ENCODE measurements around the gene C6orf136.
A peak's percentile ranks its signal among the peaks of the same experiment; 100 is the strongest.
"Not testable (repeated sequence)": the region's sequence is repeated elsewhere in the genome, so short reads cannot be mapped to it uniquely, and the experiment has no call there.

Gene C6orf136

DNA sequence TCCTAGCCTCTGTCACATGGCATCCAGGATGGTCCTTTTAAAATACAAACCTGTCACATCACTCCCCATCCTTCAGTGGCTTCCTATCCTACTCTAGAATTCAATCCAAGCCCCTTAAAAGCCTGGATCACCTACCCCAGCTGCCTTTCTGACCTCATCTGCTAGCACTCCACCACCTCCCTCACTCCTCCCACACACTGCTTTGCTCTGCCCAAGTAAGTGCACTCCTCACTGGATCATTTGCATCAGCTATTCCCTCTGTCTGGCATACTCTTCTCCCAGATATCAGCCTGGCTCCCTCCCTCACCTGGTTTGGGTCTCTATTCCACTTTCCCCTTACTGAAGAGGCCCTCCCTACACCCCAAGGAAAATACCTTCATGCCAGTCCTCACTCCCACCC, 10.5 kb downstream of the C6orf136 start:
- H3K4me3 ChIP-seq (ENCODE audit: low read depth, low read length) = no peak overlapping the region

DNA sequence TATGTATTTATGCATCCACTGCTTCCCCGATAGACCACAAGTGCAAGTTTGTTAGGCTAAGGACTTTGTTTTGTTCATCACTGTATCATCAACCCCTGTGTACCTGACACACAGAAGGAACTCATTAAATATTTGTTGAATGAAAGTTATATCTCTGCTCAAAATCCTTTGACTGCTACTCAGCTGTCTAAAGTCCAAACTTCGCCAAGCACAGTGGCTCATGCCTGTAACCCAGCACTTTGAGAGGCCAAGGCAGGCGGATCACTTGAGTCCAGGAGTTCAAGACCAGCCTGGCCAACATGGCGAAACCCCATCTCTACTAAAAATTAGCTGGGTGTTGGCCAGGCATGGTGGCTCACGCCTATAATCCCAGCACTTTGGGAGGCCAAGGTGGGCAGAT, 11.0 kb downstream of the C6orf136 start:
- H3K4me3 ChIP-seq (ENCODE audit: low read depth, low read length) = not testable (repeated sequence)

DNA sequence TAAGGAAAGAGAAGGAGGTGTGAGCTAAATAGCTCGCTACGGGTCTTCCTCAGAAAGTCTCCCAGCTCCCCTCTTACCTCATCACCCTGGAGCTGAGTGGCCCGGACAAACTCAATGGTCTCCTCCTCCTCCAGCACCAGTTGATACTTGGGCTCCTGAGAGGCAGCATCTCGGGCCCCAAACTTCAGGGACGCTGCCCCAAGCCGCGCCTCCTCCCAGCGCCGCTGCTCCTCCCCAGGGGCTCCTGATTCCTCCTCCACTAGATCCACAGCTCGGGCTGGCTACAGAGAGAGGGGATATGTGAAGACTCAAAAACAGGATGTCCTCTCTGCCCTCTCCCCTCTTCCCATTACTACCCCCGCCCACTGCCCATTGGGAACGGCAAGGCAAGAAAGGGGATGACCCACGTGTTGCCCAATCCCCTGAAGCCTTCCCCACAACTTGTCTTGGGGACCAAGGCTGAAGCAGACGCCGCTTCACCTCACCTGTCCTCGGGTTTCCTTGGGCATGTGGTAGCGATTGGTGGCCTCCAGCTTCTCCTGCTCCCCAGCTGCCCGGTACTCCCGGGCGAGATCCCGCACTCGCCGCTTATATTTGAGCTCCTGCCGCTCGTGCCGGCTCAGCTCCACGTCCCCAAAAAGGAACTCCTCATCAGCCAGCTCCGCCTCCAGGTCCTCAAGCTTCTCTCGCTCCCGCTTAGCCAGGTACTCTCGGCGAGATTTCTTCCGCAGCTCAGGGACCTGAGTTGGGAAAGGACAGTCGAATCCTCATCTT, 18.2 kb downstream of the C6orf136 start:
- H3K4me3 ChIP-seq (ENCODE audit: low read depth, low read length) = no peak overlapping the region

DNA sequence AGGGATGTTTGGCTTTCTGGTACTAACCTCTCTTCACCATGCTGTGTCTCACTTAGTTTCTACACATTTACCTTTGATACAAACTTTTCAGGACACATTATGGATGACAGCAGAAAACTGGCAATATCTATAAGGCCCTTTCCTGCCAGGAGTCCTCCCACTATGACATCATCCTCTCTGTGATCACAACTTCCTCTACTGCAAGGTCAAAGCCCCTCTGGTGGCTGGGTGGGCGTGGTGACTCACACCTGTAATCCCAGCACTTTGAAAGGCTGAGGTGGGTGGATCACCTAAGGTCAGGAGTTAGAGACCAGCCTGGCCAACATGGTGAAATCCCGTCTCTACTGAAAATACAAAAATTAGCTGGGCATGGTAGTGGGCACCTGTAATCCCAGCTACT, 19.4 kb downstream of the C6orf136 start:
- not testable (repeated sequence) for H3K4me3 ChIP-seq (ENCODE audit: low read depth, low read length)

DNA sequence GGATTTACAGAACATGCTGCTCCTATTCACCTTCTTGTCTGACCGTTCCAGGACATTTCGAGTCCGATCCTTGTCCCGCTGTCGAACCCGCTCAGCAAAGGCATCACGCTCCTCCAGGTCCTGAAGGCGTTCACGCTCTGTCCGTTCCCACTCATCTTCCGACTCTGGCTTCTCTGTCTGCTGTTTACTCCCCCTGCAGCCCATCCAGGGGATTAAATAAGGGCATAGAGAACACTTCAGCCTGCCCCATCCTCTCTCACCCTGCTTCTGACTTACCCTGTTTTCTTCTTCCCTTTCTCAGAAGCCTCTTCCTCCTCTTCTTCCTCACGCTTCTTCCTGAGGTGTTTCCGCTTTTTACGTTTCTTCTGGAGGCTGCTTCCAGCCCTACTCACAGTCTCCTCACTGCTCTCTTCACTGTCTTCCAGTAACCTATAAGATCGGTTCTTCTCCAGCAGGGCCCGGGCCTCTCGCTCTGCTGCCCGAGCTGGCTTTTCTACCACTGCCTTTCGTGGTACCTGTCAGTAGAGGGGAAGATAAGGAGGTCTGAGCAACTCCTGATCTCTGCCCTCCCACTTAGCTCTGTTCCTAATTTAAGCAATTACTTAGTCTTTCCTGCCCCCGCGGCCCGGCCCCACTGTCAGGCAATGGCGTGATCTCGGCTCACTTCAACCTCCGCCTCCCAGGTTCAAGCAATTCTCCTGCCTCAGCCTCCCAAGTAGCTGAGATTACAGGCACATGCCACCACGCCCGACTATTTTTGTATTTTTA, 24.0 kb downstream of the C6orf136 start:
- H3K4me3 ChIP-seq (ENCODE audit: low read depth, low read length) = no peak overlapping the region

DNA sequence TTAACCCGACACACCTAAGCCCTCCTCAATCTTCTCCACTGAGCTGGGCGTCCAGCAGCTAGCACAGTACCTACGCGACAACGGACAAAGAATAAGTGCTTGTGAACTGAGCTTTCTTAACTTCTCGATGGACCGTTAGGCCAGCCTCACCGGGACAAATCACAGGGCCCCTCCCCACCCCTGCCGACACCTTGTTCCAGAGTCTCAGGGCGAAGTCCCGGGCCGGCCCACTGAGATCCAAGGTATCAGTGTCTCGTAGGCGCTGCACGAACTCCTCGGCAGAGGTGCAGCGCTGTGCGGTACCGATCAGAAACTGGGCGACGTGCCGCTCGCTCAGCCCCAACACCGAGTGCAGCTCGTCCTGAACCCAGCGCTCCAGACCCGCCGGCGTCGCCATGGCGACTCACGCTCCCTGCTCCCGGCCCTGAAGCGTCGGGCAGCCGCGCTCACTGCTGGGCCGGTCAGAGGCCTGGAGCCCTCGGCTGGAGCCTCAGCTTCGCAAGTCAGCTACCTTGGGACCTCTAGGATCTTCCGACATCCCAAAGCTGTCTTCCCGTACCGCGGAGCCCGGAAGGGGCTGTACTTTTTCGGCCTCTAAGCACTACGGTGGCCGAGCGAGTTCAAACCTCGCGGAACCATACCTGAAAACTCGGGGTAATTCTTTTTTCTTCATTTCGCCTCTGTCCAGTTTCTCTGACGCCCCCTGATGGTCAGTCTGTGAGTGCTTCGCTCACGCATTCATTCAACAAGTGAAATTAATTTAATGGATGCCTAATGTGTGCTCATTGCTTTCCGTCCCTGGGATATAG, 25.7 kb downstream of the C6orf136 start, which contains the start of gene DHX16:
TSS of gene DHX16 (minus strand) at position 562 of the 809 bp plus-strand sequence. CDS start at position 397, 165 bp downstream.
- H3K4me3 ChIP-seq (ENCODE audit: low read depth, low read length) = peak within 1 kb of the TSS; percentile 97

DNA sequence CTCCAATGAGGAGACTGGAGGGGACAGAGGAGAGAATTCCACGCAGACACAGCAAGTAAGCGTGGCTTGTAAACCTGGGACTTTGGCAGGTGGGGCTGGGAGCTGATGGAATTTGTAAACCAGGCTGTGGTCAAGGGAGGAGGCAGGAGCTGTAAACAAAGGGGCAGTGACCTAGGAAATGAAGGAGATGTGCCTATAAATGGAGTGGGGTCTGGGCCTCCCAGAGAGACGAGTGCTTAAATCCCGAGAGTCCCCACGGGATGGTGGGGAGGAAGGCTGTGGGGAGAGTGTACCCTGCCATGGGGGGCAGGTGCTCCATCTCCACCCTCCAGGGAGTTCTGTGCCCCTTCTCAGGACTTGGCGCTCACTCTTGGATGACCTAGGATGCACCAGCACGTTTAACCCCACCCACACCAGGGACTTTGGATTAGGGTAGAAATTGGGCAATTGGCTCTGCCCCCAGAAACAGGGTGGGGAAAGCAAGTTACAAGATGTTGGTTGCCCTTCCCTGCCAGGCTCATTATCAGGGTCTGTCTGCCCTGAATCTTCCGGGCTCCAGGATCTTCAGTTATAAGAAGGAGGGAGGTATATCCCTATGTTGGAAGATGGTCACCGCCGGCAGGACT, 29.8 kb downstream of the C6orf136 start:
- H3K4me3 ChIP-seq (ENCODE audit: low read depth, low read length) = no peak overlapping the region

DNA sequence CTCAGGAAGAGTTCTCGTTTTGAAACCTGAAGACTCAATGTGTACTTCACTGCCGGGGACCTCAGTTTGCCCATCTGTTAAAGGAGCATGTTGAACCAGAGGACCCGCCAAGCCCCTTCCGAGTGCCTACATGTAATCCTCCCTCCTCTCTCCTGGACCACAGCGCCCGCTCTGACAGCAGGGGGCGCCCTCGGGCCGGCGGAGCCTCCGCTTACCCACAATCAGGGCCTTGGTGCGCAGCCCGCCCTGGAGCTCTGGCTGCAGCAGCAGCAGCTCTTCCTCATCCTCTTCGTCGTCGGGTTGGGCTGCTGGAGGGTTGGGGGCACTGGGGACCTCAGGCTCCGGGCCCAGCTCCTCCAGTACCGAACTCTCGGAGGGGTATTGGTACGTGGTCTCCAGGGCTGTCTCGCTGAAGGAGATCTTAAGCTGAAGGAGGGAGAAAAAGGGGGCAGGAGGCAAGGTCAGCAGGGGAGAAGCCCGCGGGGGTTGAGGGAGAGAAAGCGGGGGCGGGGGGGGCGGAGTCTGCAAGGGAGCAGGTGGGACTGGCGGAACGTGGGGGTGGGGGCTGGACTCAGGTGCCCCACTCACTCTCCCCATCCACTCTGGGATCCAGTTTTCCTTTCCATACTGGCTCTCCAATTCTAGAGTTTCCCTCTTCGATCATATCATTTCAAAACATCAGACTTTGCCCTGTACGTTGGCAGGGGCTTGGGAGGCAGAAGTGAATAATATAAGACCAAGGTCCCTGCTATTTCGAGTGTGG, 32.2 kb downstream of the C6orf136 start:
- H3K4me3 ChIP-seq (ENCODE audit: low read depth, low read length) = no peak overlapping the region

DNA sequence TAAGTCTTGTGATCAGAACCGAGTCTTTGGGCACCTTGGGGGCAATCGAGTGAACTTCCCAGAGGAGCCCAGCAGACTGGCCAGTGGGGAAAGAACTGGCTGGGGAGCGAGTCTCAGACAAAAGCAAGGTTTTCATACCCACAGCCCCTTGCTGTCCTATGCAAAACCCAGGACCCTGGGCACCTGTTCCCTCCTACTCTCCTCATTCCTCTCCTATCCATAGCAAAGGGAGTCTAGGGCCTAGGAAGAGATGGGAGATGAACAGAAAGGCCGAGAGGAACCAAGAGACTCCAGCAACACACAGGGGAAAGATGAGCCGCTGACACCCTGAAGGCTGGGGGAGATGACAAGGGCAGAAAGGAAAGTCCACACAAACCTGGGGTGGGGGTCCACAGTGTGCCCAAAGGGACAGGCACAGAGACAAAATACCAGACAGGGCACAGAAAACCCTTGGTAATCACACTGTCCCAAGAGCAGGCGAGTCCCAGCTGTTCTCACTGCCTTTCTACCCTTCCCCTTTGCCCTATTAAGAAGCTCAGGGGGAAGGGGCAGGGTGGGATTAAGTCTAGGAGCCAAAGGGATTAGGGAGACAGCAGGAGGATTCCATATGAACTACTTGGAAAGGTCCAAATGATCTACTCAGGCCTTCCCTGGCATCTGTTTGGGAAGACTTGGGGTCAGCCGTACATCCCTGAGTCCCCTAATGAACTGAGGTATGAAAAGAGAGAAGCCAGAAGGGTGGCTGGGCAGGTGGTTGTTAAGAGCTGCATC, 33.0 kb downstream of the C6orf136 start:
- no peak overlapping the region for H3K4me3 ChIP-seq (ENCODE audit: low read depth, low read length)

DNA sequence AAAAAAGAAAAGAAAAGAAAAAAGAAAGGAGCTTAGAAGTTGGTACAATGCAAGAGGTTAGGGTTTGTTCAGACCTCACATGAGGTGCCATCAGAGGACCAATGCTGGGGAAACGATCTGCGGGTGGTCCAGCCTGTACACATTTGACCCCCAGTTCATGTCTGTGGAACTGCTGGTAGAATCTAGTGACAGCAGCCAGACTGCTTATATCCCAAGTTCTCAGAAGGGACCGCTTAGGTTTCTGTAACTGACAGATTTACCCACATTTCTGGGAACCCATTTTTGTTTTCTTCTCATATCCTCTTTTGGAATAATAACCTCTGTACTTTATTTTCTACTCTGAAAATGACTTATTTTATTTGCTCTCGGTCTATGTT, 34.8 kb downstream of the C6orf136 start:
- no peak overlapping the region for H3K4me3 ChIP-seq (ENCODE audit: low read depth, low read length)

DNA sequence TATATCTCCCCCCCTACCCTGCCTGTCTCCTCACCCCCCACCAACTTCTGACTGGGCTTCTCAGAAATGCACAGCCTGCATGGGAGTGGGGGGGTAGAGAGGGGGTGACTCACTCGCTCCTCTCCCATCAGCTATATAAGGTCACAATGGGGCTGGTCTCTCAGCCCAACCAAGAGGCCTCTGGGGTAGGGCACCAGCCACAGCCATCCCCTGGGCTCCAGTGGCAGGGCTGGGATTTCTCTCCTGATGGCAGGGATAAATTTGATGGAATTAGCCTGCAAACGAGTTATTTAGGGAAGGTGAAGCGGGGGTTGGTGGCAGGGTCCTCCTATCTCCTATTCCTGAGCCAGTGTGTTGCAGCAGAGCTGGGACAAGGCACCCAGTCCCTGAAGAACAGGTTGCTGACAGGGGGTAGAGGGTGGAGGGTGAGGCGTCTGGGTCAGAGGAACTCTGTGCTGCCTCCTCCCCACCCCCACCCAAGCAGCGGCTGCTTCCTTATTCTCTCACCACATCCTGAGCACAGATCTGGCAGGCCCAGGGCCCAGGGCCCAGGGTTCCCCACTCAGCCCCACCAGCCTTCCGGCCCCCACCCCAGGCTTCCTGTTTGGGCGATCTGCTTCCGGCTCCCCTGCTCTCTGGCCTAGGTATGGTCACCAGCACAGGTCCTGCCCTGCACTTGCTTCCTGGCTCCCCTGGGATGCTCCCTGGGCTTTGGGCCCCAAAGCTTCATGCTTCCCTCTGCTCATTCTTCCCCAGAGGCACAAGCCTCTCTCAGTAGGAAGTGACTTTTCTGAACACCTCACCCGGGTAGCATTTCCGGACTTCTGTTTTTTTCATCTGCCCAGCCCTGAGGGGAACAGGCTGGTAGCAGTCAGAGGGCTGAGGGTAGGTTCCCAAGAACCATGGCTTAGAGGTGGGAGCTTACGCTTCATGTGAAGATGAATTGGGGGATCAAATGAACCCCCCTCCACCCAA, 35.5 kb downstream of the C6orf136 start:
- H3K4me3 ChIP-seq (ENCODE audit: low read depth, low read length) = no peak overlapping the region

DNA sequence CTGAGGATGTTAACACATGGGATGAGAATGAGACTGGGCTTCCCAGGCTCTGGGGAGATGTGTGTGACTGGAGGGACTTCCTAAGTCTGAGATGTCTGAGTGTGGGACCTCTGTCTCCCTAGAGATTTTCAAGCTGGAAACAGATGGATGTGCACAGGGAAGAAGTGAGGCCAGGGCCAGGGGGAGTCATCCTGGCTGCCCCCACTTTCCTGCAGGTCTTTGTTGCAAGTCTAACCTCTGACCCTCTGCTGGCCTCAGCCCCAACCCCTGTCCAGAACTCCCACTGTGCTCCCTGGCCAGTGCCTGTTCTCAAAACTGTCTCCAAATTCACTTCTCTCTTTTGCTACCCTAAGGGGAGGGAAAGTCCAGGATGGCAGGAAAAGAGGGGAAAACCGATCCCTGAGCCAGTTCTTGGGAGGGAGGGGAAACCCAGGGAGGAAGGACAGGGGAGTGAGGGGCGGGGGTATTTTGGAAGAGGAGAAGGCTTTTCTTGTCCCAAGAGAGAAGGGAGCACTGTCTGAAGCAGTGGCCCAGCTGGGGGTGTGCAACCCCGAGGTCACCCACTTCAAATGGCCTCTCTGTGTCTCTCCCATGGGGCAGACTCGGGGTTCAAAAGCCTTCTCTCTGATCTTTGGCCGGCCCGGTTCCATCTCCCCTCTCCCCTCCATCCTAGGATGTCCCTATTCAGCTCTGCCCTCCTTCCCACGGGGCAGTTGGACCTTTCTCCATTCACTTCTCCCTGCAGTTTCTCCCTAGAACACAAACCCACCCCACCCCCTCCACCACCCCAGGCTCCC, 36.4 kb downstream of the C6orf136 start:
- no peak overlapping the region for H3K4me3 ChIP-seq (ENCODE audit: low read depth, low read length)

DNA sequence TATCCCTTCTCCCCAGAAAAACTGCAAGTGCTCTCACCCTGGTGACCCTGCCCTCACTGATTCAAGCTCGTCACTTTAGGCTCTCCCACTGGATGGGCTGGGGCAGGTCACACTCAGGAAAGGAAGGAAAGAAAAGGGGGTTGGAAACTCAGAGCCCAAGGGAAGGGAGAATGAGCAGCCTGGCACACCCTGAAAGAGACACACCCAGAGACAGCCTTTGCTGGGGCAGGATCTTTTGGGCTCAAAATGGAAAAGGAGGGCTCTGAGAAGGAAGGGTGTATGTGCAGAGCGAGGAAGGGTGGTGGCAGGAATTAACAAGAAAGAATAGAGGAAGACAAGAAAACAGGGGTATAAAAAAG, 37.0 kb downstream of the C6orf136 start:
- no peak overlapping the region for H3K4me3 ChIP-seq (ENCODE audit: low read depth, low read length)

DNA sequence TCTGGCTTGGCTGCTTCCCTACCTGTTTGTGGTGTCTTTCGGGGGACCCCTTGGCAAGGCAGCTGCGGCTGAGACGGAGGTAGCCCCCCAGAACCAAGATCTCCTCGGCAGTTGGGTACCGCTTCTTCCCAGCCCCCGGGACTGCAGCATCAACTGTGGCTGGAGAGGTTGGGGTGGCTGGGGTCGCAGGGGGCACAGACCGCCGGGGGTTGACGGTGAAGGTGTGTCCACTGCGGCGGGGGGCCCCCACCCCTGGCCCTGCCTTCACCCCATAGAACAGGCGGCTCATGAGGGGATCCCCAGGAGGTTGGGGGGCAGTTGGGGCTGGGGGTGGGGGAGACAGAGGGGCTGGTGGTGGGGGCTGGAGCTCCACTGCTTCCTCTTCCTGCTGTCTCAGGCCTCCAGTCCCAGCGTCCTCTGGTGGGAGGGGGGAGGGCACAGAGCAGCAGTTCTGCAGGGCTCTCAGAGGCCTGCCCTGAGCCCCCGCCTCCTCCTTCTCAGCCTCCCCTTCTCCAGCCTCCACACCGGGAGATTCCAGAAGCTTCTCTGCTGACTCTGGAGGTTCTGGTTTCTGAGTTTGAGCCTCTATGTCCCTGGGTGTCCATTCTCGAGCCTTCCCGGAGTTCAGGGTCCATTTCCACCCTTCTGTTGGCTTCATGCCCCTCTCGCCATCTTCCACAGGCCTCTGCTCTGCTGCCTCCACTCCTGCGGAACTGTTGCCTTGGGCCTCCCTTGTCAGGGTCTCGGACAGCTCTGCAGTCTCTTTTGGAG, 37.6 kb downstream of the C6orf136 start:
- H3K4me3 ChIP-seq (ENCODE audit: low read depth, low read length) = no peak overlapping the region

DNA sequence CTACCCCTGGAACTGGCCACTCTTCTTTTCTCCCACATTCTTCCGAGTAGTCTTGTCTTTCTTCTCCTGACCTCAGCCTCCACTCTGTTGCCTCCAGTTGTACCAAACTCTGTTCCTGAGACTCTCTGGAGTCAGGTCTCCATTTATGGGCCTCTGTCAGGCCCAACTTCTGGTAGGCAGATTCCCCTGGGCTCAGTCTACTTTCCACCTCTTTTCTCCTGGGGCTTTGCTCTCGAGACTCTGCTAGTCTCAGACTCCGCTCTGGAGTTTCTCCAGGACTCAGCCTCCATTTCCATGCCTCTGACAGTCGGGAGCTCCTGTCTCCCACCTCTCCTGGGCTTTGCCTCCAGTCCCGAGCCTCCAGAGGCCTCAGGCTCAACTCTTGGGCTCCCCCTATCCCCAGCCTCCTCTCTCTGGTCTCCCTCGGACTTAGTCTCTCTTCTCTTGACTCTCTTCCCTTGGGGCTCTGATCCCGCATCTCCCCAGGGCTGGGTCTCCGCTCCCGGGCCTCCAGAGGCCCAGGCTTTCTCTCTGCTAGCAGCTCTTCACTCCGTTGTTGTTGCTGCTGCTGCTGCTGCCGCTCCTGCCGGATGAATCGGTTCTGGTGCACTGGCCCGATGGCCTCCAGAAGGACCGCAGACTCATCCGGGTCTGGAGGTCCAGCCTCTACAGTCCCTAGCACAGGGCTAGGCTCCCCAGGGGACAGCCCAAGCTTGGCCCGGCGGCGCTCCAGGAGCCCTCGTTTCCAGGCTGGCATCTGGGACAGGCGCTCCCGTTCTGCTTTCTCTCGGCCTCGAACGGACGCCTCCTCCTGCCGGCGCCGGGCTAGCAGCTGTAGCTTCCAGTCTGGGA, 38.5 kb downstream of the C6orf136 start:
- H3K4me3 ChIP-seq (ENCODE audit: low read depth, low read length) = no peak overlapping the region
